Fibroblast of villous mesenchyme (primary cell): ENCODE results near the gene GRK3. TPM values are rescaled to one million over a fixed set of nuclear protein-coding genes. Genes with fewer than 3 reads are reported as not detected.
A peak's percentile ranks its signal among the peaks of the same experiment; 100 is the strongest.
"Not testable (repeated sequence)": the region's sequence is repeated elsewhere in the genome, so short reads cannot be mapped to it uniquely, and the experiment has no call there.

Experiments
- DNase-seq: peaks from one replicate; pipeline ENCODE4 v3.0.0-alpha.2; 2010; ENCODE audit warnings: low read depth
- H3K4me3 ChIP-seq: 2 replicates; pipeline ENCODE4 v1.5.1; 2011; ENCODE audit warnings: low read depth, mild to moderate bottlenecking, low read length
- CTCF ChIP-seq: IDR thresholded peaks from 2 replicates; pipeline ENCODE4 v1.5.1; 2012; ENCODE audit warnings: low read depth, mild to moderate bottlenecking, low read length; ENCODE audit not compliant: insufficient read depth
- total RNA-seq: library from RNA; depleted of rRNA; stranded (reverse); fragments of >200 nt; gene quantifications from 2 replicates; pipeline ENCODE4 v1.2.3, GENCODE V29; 2012

GRK3 gene
- total RNA-seq, 1 donor, result 1.7 TPM

- DNase-seq, result no peak
- H3K4me3 ChIP-seq, result no peak overlapping the region
- TF ChIP-seq CTCF, result no peak
Observed at GRCh38 chr22:25554689-25555088, 9.8 kb upstream of the GRK3 start.

GRCh38 chr22:25555586-25555985 lies 8.9 kb upstream of the GRK3 start:
- no peak for DNase-seq
- H3K4me3 ChIP-seq, result no peak overlapping the region
- no peak for TF ChIP-seq CTCF

GRCh38 chr22:25557218-25557617 lies 7.3 kb upstream of the GRK3 start:
- DNase-seq, result no peak
- H3K4me3 ChIP-seq, result no peak overlapping the region
- no peak for TF ChIP-seq CTCF

- no peak for DNase-seq
- no peak overlapping the region for H3K4me3 ChIP-seq
- no peak for TF ChIP-seq CTCF
Observed at GRCh38 chr22:25558341-25558740, 6.1 kb upstream of the GRK3 start.

GRCh38 chr22:25559910-25560309 lies 4.6 kb upstream of the GRK3 start:
- DNase-seq, H3K4me3 ChIP-seq: not testable (repeated sequence)

GRCh38 chr22:25561182-25561581 lies 3.3 kb upstream of the GRK3 start:
- H3K4me3 ChIP-seq, DNase-seq: not testable (repeated sequence)

- not testable (repeated sequence) for DNase-seq, H3K4me3 ChIP-seq
Observed at GRCh38 chr22:25561927-25562326, 2.5 kb upstream of the GRK3 start.

GRCh38 chr22:25562966-25563760 lies 1.3 kb upstream of the GRK3 start:
- H3K4me3 ChIP-seq, DNase-seq: not testable (repeated sequence)

GRCh38 chr22:25563761-25564319 lies 635 bp upstream of the GRK3 start:
- no peak for TF ChIP-seq CTCF
- peak overlapping the region; percentile 62 for H3K4me3 ChIP-seq
- no peak for DNase-seq
